HG03565 (cell line): ENCODE results near the gene SNX13.

ENCODE experiments used
- ATAC-seq: cut with Tn5 transposase; IDR thresholded peaks from one replicate; pipeline ENCODE4 v1.9.1; 2021; ENCODE audit warnings: mild to moderate bottlenecking, moderate library complexity; ENCODE audit not compliant: unreplicated experiment

SNX13 gene, protein sequence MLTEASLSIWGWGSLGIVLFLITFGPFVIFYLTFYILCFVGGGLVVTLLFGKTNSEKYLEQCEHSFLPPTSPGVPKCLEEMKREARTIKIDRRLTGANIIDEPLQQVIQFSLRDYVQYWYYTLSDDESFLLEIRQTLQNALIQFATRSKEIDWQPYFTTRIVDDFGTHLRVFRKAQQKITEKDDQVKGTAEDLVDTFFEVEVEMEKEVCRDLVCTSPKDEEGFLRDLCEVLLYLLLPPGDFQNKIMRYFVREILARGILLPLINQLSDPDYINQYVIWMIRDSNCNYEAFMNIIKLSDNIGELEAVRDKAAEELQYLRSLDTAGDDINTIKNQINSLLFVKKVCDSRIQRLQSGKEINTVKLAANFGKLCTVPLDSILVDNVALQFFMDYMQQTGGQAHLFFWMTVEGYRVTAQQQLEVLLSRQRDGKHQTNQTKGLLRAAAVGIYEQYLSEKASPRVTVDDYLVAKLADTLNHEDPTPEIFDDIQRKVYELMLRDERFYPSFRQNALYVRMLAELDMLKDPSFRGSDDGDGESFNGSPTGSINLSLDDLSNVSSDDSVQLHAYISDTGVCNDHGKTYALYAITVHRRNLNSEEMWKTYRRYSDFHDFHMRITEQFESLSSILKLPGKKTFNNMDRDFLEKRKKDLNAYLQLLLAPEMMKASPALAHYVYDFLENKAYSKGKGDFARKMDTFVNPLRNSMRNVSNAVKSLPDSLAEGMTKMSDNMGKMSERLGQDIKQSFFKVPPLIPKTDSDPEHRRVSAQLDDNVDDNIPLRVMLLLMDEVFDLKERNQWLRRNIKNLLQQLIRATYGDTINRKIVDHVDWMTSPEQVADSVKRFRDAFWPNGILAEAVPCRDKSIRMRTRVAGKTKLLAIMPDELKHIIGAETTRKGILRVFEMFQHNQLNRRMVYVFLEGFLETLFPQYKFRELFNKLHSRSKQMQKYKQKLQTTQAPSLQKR

DNA sequence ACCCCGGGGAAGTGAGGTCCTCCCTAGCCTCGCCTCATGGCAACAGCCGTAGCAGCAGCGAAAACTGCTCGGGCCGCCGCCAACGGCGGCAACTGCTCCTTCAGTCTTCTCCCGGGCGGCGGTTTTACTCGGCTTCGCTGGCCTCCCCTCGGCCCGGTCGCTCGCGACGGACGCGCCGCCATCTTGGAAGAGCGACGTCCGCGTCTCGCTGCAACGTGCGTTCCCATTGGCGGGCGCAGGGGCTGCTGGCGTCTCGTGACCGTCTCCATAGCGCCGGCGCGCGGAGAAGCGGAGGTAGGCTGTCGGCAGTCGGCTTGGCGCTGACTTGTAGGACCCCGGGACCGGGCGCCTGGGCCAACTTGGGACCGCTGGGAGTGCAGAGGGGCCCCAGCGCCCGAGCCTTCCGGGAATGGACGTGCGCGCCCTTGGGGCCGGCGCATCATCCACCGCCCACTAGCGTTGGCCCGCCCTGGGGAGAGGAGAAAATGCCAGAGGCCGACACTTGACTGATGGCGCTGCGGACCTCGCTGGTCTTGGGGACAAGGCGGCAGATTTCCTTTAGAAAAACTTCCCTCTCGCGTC, at the start of gene SNX13:
SNX13 (minus strand) TSS at position 193 of the 582 bp plus-strand sequence. CDS start 199 bp downstream, outside the sequence.
- peak; percentile 89 for ATAC-seq

DNA sequence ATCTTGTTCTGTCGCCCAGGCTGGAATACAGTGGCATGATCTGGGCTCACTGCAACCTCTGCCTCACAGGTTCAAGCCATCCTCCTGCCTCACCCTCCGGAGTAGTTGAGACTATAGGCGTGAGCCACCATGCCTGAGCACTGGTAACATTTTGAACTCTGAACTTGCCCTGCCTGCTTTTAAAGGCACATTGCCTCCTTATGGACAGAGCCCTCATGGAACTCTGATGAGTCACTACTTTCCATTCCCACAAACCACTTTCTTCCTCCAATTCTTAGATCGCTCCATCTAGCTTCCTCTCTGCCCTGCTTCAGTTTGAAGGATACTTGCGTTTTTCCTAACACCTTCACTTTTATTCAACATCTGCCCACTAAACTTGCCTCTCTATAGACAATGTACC, 49.3 kb upstream of the SNX13 start:
- ATAC-seq: no peak

DNA sequence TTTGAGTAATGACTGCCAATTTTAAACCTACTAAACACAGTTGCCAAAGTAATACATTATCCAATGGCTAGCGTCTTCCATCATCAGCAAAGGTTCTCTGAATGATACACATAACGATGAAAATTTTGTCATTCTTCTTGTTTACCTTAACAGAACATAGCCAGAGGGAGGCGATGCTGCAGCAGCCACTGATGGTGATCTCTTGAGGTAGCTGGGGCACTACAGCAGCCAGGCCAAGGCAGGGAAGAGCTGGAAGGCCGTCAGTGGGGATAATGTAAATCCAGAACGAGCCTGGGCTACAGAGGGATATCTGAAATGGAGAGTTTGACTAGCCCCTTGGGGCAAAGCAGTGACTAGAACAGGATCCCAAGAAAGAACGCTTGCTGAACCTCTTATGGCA, 48.6 kb upstream of the SNX13 start:
- no peak for ATAC-seq

DNA sequence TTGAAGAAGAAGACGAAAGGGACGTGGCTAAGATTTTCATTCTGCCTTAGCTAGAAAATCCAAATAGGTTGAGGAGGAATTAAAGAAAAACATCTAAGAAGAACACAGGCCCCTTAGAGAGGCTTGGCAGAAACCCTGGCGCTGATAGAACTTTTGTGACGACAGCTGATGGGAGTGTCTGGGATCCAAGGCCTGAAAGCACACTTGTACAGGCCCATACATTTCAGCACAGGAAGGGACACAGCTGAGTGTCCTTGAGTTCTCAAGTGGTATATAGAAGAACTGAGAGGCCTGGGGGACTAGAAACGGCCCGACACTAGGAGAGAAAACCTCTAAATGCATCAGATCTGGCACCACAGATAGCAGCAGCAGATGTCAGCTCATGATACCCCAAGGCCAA, 47.8 kb upstream of the SNX13 start:
- ATAC-seq: no peak

DNA sequence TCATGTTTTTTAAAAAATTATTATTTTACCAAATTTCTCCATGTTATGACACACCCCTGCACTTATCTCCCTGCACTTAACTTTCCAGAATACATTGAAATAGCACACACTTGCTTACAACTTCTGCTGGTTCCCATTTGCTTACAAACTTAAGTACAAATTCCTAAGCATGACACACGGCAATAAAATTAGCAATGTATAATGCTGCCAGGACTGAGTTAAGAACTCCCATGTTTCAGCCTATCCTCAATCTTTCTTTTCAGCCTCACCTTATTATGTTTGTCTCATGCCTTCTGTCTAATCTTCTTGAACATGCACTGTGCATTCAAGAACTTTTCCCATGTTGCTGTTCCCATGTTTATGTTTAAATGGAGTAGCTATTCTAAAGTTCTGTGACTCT, 46.6 kb upstream of the SNX13 start:
- no peak for ATAC-seq

DNA sequence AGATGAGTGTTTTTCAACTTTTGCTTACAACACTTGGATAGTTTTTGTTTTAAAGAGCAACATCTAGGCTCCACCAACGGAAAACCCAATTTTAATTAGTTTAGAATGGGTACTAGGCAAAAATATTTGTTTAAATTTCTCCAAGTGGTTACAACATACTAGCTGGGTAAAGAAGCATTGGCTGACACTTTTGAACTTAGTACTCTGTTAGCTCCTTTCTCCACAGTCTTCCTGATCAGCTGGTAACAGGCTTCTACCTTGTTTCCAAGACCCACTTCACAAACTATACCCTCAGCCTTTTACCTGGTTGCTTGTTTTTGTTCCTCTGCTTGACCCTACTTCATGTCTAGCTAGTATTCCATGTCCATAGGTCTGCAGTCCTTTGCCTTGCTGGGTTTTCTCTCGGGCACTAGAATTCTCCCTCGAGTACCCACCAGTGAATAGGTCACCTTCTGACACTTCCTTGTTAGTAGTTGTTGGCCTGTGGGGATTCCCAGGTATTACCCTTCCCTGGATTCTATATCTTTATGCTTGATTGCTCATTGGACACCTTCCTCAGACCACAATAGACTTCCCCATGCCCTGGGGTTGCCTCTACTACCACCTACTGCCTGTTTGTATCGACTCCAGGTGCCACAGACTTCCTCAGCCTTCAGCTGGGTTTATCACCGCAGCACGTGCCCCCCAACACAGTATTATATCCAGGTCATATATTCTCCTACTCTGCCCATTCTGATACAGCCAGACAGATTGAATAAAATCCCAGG, 45.4 kb upstream of the SNX13 start:
- ATAC-seq: no peak

DNA sequence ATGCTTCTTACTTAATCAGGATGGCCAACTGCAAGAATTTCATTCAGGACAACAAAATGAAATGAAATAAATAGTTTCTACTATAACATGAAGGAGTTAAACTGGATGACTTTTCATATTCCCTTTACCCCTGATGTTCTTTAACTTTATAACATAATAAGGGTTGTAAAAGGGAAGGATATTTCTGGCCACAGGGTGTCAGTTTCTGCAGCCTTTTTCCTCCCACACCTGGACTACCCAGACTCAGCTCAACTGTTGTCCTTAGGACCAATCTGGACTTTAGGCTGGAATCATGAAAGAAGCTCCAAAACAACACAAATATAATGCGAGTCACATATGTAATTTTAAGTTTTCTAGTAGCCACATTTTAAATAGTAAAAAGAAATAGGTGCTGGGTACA, 44.0 kb upstream of the SNX13 start:
- ATAC-seq: no peak

DNA sequence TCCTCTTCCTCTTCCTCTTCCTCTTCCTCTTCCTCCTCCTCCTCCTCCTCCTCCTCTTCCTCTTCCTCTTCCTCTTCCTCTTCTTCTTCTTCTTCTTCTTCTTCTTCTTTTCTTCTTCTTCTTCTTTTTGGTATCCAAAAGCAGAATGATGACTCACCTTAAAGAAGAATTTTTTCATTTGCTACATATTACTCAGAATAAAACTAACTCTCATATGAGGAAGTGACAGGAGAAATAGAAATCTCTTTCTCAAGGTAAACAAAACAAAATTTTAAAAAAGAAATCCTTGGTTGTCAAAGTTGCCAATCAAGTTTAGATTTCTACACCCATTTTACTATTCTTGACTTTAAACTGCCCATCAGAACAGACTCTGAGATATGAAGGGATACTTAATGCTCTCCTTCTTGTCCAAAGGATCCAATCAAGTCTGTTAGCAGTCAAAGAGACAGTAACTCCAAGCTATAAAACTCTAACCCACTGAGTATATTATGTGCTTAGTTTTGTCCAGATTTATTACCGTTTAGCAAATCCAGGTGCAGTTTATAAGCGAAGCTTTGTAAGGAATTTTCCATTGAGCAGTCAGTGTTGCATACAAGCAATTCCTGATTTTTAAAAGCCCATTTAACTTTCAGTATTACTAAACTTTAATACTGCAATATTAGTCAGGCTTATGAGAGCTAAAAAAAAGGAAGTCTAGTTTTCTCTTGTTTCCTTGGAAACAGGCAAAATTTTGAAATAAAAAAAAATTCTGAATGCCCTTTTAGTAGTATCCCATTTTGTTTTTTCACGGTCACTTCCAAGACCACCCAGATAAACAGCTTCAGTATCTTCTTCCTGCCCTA, 43.1 kb upstream of the SNX13 start:
- no peak for ATAC-seq

DNA sequence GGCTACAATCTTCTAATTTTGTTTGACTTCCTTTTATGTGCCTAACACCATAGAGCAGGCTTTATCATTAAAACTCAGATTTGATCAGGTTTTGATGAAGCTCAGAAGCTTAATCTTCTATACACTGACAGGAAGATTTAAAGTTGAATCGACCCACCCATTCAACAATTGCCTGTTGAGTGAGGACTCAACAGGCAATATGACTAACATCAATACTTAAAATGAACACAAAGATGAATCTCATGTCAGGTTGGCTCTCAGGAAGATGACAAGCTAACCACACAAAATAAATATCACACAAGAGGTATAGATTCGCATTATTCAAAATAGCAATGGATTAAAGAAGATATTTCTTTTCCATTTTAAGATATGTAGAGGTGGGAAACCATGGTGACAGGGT, 36.7 kb upstream of the SNX13 start:
- no peak for ATAC-seq

DNA sequence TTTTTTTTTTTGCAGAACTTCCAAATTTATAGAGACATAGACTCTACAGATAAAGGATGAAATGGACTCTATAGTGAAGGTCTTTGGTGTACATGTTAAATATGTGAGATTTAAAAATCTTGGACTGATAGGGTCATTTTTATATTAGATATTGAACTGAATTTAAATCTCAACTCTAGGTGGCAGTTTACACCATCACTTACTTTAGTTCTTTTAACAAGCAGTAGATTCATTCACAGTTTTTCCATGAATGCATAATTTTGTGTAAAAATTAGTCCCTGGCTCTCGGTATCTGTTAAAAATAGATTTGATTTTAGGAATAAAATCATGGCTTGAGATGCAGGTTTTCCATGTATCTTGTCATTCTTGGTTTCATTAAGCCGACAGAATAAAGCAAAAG, 31.1 kb upstream of the SNX13 start:
- ATAC-seq: no peak

DNA sequence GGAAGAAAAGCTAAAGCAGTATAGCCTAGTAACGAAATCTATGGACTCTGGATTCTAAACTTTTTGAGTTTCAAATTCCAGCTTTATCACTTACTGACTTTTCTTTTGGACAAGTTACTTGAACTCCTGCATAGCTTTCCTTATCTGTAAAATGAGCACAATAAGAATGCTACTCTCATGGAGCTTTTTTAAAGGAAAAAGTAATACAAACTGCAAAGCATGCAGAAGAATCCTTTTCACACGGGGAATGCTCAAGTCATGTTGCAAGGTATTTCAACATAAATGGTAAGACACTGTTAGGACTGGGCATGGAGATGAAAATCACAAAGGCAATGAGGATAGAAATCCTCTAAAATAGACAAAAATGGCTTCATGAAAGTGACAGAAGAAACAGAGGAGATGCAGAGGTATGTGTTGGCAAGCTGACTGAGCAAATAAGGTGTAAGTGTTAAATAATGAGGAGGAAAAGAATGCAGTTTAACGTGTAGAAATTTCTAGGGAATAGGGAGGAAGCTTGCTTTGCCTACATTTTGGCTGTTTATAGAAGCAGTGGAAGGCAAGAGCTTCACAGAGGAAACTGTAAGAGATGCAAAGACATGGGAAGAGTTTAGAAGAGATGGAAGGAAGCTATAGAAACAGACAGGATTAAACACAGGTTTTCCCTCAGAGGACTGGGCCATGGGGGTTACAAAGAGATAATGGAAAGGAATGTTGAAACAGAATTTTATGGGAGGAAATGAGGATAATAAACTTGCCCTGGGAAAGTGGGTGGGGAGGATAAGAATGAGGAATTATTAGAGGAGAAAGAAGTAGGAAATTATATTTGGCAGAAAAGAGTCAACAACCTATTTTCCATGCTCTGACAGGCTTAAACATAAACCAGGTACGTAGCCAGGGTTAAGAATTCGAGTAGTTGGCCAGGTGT, 28.8 kb upstream of the SNX13 start:
- ATAC-seq: no peak

DNA sequence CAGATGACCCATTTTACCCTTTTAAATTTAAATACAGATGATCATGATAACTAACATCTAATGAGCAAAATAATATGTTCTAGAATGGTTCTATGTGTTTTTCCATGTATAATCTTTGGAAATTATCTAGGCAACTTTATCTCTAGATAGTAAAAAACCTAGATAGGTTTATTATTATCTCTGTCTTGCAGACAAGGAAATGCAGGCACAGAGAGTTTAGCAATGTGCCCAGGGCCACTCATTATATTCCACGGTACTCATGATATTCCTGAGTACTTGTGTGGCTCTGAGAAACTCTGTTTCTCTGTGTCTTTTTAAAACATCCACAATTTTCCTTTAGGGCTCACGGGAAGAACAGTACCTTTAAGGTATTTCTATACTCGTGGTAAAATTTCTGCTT, 26.4 kb upstream of the SNX13 start:
- no peak for ATAC-seq

DNA sequence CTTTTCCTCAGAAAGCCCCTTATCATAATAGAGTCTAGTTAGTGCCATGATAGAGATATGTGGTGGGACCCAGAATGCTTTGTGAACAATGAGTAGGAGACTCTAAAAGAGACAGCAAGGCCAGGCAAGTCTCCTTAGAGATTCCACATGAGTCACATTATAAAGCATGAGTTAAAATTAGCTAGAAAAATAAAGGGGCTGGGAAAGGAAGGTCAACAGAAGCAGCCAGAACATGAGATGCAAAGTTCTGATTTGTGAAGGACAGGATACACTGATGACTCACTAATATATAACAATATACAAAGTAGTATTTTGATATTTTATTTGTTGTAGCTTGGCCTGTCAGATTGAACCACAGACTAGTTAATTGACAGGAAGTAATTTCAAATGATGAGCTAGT, 25.3 kb upstream of the SNX13 start:
- no peak for ATAC-seq

DNA sequence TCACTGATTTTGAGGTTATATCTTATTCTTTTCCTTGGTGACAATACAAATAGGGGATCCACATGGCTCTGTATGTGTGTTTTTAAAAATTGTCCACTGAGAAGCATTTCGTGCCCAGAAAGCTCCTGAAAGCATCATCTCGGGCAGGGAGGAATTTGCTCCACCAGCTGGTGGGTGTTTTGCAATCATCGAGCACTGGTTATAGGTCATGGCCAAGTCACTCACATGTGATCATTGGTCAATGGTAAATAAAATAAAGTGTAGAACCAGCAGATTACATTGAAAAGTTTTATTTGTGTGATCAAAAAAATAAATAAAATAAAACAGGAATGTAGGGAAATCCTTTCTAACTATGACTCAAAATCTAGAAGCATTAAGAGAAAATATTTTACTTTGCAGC, 23.0 kb upstream of the SNX13 start:
- no peak for ATAC-seq

DNA sequence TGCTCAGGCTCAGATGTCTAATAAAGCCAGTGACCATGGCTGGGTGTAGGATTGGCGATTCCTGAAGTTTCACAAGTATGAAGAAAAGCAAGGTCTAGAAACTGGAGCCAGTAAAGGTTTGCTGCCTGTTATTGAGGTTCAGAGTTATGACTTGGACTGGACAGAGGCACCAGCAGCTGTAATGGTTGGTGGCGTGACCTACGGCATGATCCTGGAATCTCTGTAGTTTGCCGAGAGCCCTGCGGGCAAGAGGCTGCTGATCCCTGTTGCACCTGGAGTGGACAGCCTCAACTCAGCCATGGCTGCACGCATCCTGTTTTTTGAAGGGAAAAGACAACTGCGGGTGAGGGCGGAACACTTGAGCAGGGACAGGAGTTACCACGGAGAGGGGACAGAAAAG, 22.4 kb upstream of the SNX13 start:
- no peak for ATAC-seq

DNA sequence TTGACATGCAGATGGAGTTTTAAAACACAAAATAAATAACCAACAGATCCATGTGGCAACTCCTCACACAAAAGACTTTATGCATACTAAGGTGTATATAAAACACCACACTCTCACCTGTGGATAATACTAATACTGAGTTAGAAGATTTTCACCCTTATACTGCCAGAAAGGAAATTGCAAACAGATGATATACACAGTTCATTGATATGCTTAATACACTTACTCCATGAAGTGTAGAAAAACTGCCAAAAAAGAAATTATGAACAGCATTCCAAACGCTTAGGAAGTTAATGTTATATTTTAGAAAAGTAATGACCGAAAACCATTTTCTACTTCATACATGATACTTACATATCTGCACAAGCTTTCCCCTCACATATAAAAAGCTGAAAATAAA, 17.6 kb upstream of the SNX13 start:
- ATAC-seq: no peak

DNA sequence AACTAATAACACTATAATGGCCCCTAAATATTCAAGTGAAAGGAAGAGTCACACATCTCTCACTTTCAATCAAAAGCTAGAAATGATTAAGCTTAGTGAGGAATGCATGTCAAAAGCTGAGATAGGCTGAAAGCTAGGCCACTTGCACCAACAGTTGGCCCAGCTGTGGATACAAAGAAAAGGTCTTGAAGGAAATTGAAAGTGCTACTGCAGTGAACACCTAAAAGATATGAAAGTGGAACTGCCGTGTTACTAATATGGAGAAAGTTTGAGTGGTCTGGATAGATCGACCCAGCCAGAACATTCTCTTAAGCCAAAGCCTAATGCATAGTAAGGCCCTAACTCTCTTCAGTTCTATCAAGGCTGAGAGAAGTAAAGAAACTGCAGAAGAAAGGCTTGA, 12.1 kb upstream of the SNX13 start:
- ATAC-seq: peak; percentile 99

DNA sequence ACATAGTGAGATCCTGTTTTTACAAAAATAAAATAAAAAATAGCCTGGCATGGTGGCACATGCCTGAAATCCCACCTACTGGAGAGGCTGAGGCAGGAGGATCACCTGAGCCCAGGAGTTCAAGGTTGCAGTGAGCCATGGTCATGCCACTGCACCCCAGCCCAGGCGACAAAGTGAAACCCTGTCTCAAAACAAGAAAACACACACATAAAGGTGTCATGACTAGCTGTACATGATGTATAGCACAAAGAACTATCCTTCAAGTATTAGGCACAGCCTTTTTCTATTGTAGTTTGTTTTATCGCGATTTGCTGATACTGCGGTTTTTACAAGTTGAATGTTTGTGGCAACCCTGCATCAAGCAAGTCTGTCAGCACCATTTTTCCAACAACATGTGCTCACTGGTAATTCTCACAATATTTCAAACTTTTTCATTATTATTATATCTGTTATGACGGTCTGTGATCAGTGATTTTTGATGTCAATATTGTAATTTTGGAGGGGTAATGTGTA, 11.5 kb upstream of the SNX13 start:
- ATAC-seq: no peak
